Cardiac fibroblast (primary cell): Measurements from ENCODE around the gene MRC1.

Source experiments
- DNase-seq, 2 donors: peaks; one replicate each; pipeline versions ENCODE4 v3.0.0 to v3.0.0-alpha.2; 2010; ENCODE audit warnings: low read depth in 2 of 2
- H3K4me3 ChIP-seq, 2 donors: replicated peaks in 1 of 2; 1 replicate in 1 of 2; 2 replicates in 1 of 2; pipeline ENCODE4 v1.5.1; 2011; ENCODE audit warnings: low read depth in 2 of 2, low read length in 2 of 2, mild to moderate bottlenecking in 2 of 2, moderate library complexity in 1 of 2
- CTCF ChIP-seq: IDR thresholded peaks from one replicate; pipeline ENCODE4 v1.5.1; 2011; ENCODE audit warnings: low read depth, mild to moderate bottlenecking, low read length, inconsistent platforms

Gene MRC1

GRCh38 chr10:17865351-17865750, 56.2 kb downstream of the MRC1 start:
- no peak for TF ChIP-seq CTCF

GRCh38 chr10:17866346-17866745, 57.2 kb downstream of the MRC1 start:
- no peak overlapping the region for H3K4me3 ChIP-seq
- no peak for TF ChIP-seq CTCF
- DNase-seq = no peak

More at GRCh38 chr10:17865351-17865750, 56.2 kb downstream of the MRC1 start:
- no peak overlapping the region for H3K4me3 ChIP-seq
- peak in 1 of 2 donors; percentile 7 for DNase-seq

GRCh38 chr10:17867056-17867455, 57.9 kb downstream of the MRC1 start:
- TF ChIP-seq CTCF = no peak
- H3K4me3 ChIP-seq = no peak overlapping the region
- DNase-seq = no peak

GRCh38 chr10:17871036-17871435, 61.9 kb downstream of the MRC1 start:
- no peak for TF ChIP-seq CTCF
- no peak overlapping the region for H3K4me3 ChIP-seq
- DNase-seq = no peak

GRCh38 chr10:17872191-17873091, 63.3 kb downstream of the MRC1 start:
- DNase-seq = peak; percentile 59 to 64
- TF ChIP-seq CTCF = peak; percentile 52
- no peak overlapping the region for H3K4me3 ChIP-seq

- no peak for DNase-seq
- TF ChIP-seq CTCF = no peak
- no peak overlapping the region for H3K4me3 ChIP-seq
Measured at GRCh38 chr10:17873946-17874345, 64.8 kb downstream of the MRC1 start.
